ENCODE data around the gene GHR.

DNA sequence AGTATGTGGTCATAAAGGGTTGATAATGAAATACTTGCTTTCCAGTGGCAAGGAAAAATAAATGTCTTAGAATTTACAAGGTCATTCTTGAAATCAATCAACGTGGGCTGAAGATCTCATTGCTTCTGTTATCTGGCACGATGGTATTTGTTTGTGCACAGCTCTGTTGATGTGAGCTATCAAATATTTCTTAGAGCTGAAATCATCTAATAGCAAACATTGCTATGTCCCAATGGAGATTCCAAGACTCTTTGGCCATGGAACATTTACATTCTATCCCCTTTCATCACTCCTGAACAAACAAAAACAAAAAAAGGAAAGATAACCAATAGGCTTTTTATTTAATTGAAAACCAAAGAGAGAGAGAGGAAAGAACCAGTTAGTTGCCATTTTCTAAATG is 221.9 kb downstream of the GHR start:
- TF ChIP-seq, protein P1, sequence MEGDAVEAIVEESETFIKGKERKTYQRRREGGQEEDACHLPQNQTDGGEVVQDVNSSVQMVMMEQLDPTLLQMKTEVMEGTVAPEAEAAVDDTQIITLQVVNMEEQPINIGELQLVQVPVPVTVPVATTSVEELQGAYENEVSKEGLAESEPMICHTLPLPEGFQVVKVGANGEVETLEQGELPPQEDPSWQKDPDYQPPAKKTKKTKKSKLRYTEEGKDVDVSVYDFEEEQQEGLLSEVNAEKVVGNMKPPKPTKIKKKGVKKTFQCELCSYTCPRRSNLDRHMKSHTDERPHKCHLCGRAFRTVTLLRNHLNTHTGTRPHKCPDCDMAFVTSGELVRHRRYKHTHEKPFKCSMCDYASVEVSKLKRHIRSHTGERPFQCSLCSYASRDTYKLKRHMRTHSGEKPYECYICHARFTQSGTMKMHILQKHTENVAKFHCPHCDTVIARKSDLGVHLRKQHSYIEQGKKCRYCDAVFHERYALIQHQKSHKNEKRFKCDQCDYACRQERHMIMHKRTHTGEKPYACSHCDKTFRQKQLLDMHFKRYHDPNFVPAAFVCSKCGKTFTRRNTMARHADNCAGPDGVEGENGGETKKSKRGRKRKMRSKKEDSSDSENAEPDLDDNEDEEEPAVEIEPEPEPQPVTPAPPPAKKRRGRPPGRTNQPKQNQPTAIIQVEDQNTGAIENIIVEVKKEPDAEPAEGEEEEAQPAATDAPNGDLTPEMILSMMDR (IDR thresholded peaks at IDR 0.05 in 2 of 3, conservative IDR thresholded peaks at IDR 0.05 in 1 of 3; ENCODE audit: control insufficient read depth in 2 of 3, extremely low read depth in 1 of 3, insufficient read depth in 1 of 3, low read depth in 3 of 3, low read length in 3 of 3) = no peak
- no peak for TF ChIP-seq CEBPB (IDR thresholded peaks at IDR 0.05; ENCODE audit: borderline replicate concordance in 1 of 2, low read depth in 2 of 2, low read length in 2 of 2)

Data from GM12878 (cell line).